Left lung (tissue), 10 donors: ENCODE data around the gene HLA-DOA. TPM values are rescaled to one million over a fixed set of nuclear protein-coding genes. Genes with fewer than 3 reads are reported as not detected.

Experiments
- ATAC-seq: fragments of 200-7000 bp; cut with Tn5 transposase; one replicate; pipeline ENCODE4 v1.9.1; 2020; ENCODE audit warnings: moderate library complexity
- DNase-seq, 4 donors: peaks; one replicate each; pipeline ENCODE4 v3.0.0-alpha.2; 2013 to 2020
- H3K27ac ChIP-seq, 2 donors: fragments of 200-600 bp; sonication (generic) in 1 of 2; one replicate each; pipeline versions ENCODE4 v1.5.0 to v1.8.0; 2020 to 2021
- H3K27me3 ChIP-seq, 2 donors: fragments of 200-600 bp; sonication (generic) in 1 of 2; one replicate each; pipeline versions ENCODE4 v1.5.0 to v1.8.0; 2020 to 2021
- H3K36me3 ChIP-seq, 2 donors: fragments of 200-600 bp; sonication (generic) in 1 of 2; one replicate each; pipeline versions ENCODE4 v1.5.0 to v1.8.0; 2020 to 2021
- H3K4me1 ChIP-seq, 2 donors: fragments of 200-600 bp; one replicate each; pipeline ENCODE4 v1.8.0; 2021
- H3K4me3 ChIP-seq, 2 donors: fragments of 200-600 bp; sonication (generic) in 1 of 2; one replicate each; pipeline versions ENCODE4 v1.5.0 to v1.8.0; 2020 to 2021; ENCODE audit warnings: mild to moderate bottlenecking in 1 of 2
- H3K9me3 ChIP-seq, 2 donors: fragments of 200-600 bp; sonication (generic) in 1 of 2; one replicate each; pipeline versions ENCODE4 v1.5.0 to v1.8.0; 2020 to 2021
- CTCF ChIP-seq, 2 donors: fragments of 200-600 bp; sonication (generic) in 1 of 2; IDR thresholded peaks; one replicate each; pipeline versions ENCODE4 v1.5.0 to v1.8.0; 2021; ENCODE audit warnings: antibody characterized with exemption in 2 of 2
- intact Hi-C, 2 donors: fragments of 100-400 bp; cut with DNase I; formaldehyde crosslinking; loops; one replicate each; pipeline versions ENCODE4 v1.11.2 to v1.14.2; 2022
- polyA plus RNA-seq, 6 donors: library from polyadenylated mRNA; unstranded; fragments of 120-200 nt; gene quantifications; one replicate each; pipeline ENCODE4 v1.2.1, GENCODE V29; 2013; ENCODE audit not compliant: insufficient read length in 6 of 6
- total RNA-seq, 2 donors: library from RNA; stranded (reverse); fragmentation: NEBNext Ultra II Directional; extraction: Animal tissue kit (Norgen Biotek cat#: 25700); gene quantifications; one replicate each; pipeline ENCODE4 v1.2.1, GENCODE V29; 2021
- donor health status: DM: no; HTN: yes; CAD: no.
- donor health status: DM: no; HTN: no; CAD: no.

HLA-DOA gene
- total and polyA plus RNA-seq, 8 donors, result 1.8 to 20.6 (median 3.0) TPM

- Histone ChIP-seq H3K4me3 (no peak overlapping the region), H3K27me3 (no peaks in the 10 kb centered on the region), H3K27ac (peak overlapping the region; percentile 76 to 80), H3K9me3 (no peaks in the 10 kb centered on the region), H3K36me3 (no peaks in the 10 kb centered on the region), H3K4me1 (peaks cover 0 to 22% of the 10 kb centered on the region in 2 donors)
- intact Hi-C loops, result no loop called here
- DNase-seq (no peak), ATAC-seq (no peak)
- TF ChIP-seq CTCF (IDR thresholded peaks at IDR 0.05), result no peak
These were observed 20.9 kb upstream of the HLA-DOA start for GRCh38 chr6:33030245-33030644.

- Histone ChIP-seq H3K36me3 (no peaks in the 10 kb centered on the region), H3K27ac (peak overlapping the region; percentile 76 to 80), H3K4me1 (peaks cover 0 to 22% of the 10 kb centered on the region in 2 donors), H3K27me3 (no peaks in the 10 kb centered on the region), H3K4me3 (no peak overlapping the region), H3K9me3 (no peaks in the 10 kb centered on the region)
- intact Hi-C loops, result no loop called here
- DNase-seq (peak in 2 of 4 donors; percentile 22 to 68), ATAC-seq (peak; percentile 98)
- no peak for TF ChIP-seq CTCF (IDR thresholded peaks at IDR 0.05)
These were observed 20.2 kb upstream of the HLA-DOA start for GRCh38 chr6:33029328-33030184.

- peaks cover 0 to 22% of the 10 kb centered on the region in 2 donors for H3K4me1 ChIP-seq
- no peaks in the 10 kb centered on the region for H3K27me3 ChIP-seq
- H3K4me3 ChIP-seq, result no peak overlapping the region
- DNase-seq (no peak), ATAC-seq (peak; percentile 25)
- H3K27ac ChIP-seq, result peak overlapping the region; percentile 76 to 80
- H3K36me3 ChIP-seq, result no peaks in the 10 kb centered on the region
- no peak for TF ChIP-seq CTCF (IDR thresholded peaks at IDR 0.05)
- intact Hi-C loops, result no loop called here
- H3K9me3 ChIP-seq, result no peaks in the 10 kb centered on the region
These were observed 18.9 kb upstream of the HLA-DOA start for GRCh38 chr6:33028220-33028849.

GRCh38 chr6:33024521-33024920 is 15.1 kb upstream of the HLA-DOA start:
- H3K9me3 ChIP-seq, result no peaks in the 10 kb centered on the region
- H3K4me1 ChIP-seq, result peaks cover 2 to 23% of the 10 kb centered on the region in 2 donors
- ATAC-seq (no peak), DNase-seq (no peak)
- TF ChIP-seq CTCF (IDR thresholded peaks at IDR 0.05), result no peak
- intact Hi-C loops, result no loop called here
- no peak overlapping the region for H3K4me3 ChIP-seq
- H3K36me3 ChIP-seq, result no peaks in the 10 kb centered on the region
- H3K27ac ChIP-seq, result no peak overlapping the region
- H3K27me3 ChIP-seq, result no peaks in the 10 kb centered on the region

GRCh38 chr6:33023536-33023935 is 14.1 kb upstream of the HLA-DOA start:
- TF ChIP-seq CTCF (IDR thresholded peaks at IDR 0.05), result no peak
- H3K9me3 ChIP-seq, result no peaks in the 10 kb centered on the region
- DNase-seq (no peak), ATAC-seq (no peak)
- intact Hi-C loops, result no loop called here
- H3K27me3 ChIP-seq, result no peaks in the 10 kb centered on the region
- peaks cover 9 to 26% of the 10 kb centered on the region in 2 donors for H3K4me1 ChIP-seq
- no peak overlapping the region for H3K4me3 ChIP-seq
- H3K27ac ChIP-seq, result no peak overlapping the region
- H3K36me3 ChIP-seq, result no peaks in the 10 kb centered on the region
